HG03457 (cell line): ENCODE data around the gene LGR4.
"Not testable (repeated sequence)": the region's sequence is repeated elsewhere in the genome, so short reads cannot be mapped to it uniquely, and the experiment has no call there.

Experiments
- ATAC-seq: cut with Tn5 transposase; IDR thresholded peaks from one replicate; pipeline ENCODE4 v1.9.1; 2021; ENCODE audit warnings: moderate number of reproducible peaks; ENCODE audit not compliant: unreplicated experiment

The LGR4 gene

DNA sequence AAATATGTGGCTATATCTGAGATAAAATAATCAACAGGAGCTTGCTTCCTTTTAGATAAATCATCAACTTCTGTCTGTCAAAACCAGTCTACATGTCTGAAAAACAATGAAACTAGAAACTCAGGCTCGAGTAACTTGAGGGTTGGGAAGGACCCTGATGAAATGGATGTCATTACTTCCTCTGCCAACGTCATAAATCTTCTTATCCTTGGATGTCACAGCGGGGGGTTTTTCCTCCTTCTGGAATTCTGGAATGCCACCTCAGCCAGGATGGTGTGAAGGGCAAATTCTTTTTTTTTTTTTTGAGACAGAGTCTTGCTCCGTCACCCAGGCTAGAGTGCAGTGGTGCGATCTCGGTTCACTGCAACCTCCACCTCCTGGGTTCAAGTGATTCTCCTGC is 13.4 kb downstream of the LGR4 start:
- ATAC-seq = no peak

DNA sequence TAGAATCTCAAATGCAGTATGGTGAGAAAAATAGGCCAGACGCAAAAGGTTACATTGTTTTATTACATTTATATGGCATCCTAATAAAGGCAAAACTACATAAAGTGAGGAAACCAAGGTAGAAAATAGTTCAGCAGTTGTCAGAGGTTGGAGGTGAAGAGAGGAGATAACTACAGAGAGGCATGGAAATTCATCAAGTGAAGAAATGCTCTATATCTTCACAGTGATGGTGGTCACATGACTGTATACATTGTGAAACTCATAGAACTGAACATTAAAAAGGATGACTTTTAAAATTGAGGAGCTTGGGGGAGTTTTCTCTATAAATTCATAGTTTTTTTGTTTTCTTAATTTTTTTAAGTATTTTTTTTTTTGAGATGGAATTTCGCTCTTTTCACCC is 14.4 kb downstream of the LGR4 start:
- ATAC-seq = no peak

DNA sequence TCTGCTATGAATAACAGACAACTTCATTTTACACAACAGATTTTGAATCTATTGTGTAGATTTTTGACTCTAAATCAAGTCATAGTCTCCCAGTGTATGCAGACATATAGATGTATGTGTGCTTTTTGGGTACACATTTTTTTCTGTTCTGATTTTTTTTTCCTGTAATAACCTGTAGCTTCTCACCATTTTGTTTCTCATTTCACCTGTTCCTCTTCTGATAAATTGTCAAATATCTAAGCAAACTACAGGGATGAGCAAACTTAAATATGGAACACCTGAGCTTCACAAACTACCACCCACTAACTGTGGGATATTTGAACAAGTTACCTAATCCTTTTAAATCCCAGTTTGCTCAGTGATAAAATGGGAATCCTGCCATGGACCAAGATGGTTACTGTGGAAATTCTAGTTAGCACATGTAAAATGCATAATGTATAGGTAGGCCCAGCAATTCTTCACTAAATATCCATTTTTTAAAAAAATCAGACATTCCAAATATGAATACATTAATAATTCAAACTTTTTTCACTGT is 15.7 kb downstream of the LGR4 start:
- no peak for ATAC-seq

DNA sequence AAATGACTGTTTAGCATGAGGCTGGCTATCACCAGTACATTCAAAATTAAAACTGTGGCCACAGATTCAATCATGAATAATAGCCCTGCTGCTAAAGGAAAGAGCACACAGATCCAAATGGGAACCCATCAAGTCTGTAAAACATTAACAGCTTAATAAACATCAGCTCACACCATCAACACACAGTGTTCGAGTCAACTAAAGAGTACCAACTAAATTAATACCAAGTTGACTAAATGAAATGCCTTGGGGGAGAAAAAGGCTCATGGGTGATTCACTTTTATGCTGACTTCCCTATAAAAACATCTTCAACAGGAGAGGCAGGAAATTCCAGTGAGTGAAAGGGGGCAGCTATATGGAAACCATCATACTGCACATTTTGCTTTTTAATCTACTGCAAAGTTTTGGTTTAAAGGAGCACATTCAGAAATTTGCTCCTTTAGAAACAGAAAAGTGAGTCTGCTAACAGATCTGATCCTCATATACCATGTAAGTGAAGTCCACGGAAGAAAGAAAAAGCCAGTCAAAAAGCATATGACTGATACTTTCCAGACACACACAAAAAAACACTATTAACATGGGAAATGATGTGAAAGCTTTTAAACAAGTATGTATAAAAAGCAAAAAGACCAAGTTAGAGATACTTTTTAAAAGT is 16.3 kb downstream of the LGR4 start:
- ATAC-seq = no peak

DNA sequence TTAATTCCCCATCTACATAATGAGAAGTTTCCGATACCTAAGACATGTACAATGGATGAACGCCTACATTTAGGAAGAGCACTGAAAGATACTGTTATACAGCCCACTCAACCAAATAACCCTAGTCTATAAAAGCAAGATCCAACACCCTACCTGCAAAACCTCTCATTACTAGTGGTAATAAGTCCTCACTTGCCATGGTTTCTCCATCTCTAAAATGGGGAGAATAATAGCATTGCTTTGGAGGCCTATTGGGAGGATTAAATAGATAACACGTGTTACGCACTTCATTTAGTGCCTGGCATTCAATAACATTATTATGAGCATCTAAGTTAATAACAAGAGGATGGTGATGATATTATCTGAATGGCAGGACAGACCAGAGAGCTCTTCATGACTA is 16.9 kb downstream of the LGR4 start:
- no peak for ATAC-seq

DNA sequence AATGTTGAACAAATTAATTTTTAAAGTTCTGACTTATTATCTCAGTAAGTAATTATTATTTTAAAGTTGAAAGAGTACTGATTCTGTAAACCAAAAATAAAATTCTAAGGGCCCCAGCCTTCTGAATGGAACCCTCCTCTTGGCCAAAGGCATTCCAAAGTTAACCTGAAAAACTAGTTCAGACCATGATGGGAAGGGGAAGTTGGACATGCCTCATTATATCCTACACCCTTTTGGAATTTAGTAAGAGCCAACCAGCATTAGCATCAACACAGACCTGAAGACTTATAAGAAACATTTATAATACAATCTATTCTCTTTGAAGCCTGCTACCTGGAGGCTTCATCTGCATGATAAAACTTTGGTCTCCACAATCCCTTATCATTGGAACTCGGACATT is 18.9 kb downstream of the LGR4 start:
- no peak for ATAC-seq

DNA sequence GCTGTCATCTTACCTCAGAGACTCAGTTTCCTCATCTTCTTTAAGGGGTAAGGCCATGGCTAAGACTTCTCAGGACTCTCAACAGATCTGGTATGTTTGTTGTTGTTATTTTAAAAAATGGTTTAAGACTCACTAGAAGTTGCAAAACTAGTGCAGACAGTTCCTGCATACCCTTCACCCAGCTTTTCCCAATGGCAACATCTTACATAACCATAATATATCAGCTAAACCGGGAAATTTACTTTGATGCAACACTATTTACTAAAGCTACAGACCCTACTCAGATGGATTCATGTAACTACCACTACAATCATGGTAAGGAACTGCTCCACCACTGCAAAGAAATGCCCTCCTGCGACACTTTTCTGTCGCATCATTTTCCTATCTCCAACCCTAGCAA is 20.4 kb downstream of the LGR4 start:
- ATAC-seq = no peak

DNA sequence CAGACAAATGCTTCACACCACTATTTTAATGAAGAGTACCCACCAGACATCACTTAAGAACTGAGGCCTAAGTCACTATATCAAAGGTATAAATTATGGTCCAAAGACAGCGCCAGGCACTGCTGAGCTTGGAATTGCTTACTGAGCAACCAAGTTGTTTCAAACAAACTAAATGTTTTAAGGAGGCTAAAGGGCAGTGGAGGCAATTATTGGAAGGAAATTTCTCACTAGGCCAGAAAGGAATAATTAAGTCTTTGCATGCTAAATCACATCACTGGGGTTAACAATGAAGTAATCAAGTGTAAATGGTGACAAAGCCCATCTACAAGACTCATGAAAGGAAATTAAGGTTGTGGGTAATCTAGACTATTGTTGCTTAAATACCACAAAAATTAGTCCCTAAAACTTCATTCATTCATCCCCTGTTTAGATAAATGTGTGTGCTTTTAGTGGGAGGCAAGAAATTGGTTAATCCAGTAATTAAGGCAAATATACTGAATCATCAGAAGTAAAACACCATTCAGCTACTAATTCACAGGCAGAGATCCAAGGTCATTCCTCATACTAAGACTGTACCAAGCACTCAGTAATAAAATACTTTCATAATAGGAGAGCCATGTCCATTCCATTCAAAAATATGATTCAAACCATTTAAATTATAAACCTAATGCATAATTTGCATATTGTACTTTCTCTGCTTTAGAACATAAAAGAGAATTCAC is 21.2 kb downstream of the LGR4 start:
- ATAC-seq = no peak

DNA sequence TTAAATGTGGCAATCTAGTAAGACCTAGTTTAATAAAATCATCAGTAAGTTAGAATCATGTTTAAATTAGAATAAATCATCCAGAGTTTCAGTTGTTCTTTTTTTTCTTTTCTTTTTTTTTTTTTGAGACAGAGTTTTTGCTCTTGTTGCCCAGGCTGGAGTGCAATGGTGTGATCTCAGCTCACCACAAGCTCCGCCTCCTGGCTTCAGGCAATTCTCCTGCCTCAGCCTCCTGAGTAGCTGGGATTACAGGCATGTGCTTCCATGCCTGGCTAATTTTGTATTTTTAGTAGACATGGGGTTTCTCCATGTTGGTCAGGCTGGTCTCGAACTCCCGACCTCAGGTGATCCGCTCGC is 24.4 kb downstream of the LGR4 start:
- ATAC-seq = not testable (repeated sequence)

DNA sequence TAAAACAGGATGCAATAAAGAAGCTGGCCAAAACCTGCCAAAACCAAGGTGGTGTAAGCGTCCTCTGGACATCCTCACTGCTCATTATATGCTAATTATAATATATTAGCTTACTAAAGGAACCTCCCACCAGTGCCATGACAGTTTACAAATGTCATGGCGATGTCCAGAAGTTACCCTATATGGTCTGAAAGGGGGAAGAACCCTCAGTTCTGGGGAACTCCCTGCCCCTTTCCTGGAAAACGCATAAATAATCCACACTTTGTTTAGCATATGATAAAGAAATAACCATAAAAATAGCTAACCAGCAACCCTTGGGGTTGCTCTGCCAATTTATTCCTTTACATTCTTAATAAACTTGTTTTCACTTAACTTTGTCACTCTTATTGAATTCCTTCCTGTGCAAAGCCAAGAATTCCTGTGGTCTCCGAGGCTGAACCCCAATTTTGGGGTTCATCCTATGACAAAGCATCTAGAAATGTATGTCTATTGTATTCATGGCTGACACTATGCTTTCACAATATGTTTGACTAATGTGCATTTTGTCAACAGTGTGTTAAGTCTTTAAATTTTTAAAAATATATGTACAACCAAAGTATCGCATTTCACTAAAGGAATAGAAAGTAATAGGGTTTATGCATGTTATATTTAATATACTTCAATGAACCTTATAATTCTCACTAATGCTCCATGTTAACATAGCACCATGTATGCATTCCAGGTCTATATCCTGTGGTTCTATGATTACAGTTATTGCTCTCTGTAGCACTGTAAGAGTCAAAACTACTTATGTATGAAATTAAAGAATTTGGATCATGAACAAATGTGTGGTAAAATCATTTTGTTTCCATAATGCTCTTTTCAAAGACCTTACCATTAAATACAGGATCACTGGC is 25.1 kb downstream of the LGR4 start:
- no peak for ATAC-seq

DNA sequence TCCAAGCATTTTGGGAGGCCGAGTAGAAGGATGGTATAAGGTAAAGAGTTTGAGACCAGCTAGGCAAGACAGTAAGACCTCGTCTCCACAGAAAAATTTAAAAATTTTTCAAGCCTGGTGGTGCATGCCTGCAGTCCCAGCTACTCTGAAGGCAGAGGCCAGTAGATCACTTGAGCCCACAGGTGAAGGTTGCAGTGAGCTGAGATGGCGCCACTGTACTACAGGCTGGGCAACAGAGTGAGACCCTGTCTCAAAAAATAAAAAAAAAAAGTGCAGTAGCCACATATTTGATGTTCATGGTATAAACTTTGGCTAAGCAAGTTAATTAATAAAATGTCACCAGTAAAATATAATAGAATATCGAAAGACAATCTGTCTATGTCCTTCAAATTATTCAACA is 27.0 kb downstream of the LGR4 start:
- no peak for ATAC-seq

DNA sequence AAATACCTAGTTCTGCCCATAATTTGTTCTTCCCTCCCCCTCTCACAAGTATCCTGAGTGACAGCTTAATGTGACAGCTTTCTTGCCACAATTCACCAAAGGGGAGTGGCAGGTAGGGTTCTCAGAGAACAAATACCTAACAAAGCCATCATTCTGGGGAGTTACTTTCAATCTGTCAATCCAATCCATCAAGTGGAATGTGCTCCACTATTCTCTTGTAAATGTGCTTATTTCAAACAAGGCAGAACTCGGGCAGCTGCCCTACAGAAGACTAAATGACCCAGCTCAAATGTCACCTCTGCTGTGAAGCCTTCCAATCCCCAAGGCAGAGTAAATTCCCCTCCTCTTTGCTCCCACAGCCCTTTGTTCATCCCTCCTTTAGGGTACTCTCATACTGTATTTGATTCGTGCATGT is 27.8 kb downstream of the LGR4 start:
- ATAC-seq = no peak

DNA sequence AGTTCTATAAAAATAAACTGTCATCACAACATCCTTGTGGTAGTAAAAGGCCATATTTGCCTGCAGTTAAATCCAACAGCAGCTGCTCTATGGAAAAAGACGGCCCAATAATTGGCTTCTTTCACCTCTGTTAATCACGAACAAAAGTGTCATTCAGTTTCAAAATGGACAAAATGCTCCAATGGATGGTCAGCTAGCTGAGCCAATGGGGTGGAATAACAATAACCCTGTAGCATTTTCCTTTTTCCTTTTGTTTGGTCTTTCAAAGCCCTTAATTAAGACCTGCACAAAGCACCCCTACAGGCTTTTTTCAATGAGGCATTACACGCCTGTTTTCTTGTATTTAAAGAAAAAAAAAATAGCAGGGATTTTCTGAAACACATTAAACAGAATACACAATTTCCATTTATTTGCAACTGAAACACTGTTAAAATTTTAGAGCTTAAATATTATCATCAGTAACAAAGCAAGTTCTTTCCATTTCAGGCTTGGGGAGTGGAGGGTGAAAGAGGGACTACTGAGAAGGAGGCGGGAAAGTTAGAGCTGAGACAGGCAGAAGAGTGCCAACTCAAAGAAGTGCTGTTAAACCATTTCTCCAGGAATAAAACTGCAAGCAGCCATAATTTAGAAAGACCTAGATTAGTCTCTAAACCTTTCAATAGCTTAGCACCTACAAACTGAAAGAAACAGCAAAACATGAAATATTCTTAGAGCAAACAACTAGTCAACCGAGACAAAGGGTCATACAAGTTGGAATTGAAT is 28.7 kb downstream of the LGR4 start:
- ATAC-seq = no peak

DNA sequence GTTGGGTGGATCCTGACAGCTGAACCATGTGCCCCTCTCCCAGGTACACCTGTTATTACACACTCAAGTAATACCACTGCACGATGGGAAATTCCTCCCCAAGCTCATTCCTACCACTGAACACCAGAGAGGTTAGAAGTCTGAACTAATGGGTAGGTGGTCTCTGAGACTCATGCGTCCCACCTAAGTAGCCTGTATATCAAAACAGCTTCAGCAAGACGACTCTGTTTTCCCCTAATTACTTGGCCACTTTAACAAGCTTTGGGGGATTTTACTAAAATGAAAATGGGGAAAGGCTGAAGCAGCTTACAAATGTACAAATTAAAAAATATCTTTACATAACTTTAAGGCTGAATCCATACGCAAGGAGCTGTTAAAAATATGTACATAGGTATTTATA is 29.4 kb downstream of the LGR4 start:
- no peak for ATAC-seq

DNA sequence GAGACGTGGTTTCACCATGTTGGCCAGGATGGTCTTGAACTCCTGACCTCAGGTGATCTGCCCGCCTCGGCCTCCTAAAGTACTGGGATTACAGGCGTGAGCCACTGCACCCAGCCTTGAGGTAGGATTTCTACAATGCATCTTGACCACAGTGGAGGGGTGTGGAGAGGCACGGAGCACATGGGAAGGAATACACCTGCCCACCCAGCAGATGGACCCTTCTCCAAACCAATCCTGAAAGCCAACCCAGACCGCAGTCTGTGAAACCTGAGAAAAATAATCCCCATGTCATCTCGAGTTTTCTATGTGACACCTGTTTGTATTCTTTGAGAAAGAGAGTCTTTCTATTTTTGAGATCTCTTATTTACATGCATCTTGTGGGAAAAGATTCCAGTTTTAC is 32.5 kb downstream of the LGR4 start:
- ATAC-seq = no peak

DNA sequence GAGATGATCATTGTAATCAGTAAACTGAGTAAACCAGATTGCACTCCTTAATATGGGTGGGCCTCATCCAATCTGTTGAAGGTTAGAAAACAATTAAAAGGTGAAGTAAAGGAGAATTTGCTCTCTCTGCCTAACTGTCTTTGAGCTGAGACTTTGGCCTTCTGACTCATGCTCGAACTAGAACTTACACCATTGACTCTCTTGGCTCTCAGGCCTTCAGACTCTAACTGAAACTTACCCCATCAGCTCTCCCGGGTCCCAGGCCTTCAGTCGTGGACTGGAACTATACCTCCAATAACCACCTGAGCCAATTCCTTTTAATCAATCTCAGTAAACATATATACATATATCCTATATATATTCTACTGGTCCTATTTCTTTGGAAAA is 34.0 kb downstream of the LGR4 start:
- ATAC-seq = no peak

DNA sequence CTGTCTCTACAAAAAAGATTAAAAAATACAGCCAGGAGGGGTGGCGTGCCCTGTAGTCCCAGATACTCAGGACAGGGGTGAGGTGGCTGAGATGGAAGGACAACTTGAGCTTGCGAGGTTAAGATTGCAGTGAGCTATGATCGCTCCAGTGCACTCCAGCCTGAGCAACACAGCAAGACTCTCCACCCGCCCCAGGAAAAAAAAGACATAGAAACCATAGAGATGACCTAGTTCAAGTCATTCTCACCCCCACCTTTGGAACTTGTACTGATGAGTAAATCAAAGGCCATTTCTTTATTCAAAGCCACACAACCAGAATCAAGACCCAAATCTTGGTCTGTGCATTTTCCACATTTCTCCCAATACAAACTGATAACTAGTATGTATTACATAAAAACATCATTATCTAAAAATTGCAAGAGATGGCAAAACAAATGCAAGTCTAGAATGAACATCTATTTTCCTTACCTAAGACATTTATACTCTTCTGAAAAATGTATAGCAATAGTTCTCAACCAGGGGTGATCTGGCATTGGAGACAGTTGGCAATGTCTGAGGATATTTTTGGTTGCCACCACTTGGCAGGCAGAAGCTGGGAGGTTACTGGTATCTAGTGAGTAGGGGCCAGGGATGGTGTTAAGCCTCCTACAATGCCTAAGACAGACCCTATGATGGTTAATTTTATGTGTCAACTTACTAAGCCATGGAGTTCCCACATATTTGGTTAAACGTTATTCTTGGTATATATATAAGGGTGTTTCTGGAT is 34.6 kb downstream of the LGR4 start:
- ATAC-seq = no peak

DNA sequence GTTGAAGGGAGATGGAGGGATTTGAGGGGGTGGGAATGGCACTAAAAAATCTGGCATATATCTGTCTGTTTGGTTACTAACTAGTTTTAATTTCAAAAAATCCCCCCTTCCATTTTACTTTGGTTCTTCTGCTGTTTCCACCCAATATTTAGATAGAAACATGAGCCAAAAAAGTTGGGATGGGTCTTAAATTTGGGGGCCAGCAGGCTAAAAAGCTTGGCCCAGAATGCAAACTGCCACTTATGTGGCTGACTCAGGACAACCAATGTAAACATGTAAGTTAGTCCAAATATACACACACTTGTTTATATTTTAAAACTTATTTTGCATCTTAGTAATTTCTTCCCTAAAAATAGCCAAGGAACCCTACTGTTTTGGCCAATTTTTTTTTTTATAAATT is 35.7 kb downstream of the LGR4 start:
- ATAC-seq = no peak

DNA sequence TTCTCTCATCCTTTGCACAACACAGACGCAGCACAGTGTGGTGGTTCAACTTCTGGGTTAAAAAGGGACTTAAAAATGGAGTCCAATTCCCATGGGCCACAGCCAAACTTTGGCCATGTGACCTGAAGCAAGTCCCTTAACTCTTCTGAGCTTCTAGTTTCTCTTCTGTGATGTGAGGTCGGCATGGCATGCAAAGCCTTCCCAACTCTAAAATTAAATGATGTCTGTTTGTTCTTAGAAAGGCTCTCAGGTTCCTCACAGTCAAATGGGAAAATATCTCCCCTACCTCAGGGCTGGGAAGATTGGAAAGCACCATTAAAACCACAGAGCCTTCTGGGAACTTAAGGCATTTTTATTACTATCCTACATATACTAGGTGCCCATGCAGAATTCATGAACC is 38.8 kb downstream of the LGR4 start:
- ATAC-seq = no peak

DNA sequence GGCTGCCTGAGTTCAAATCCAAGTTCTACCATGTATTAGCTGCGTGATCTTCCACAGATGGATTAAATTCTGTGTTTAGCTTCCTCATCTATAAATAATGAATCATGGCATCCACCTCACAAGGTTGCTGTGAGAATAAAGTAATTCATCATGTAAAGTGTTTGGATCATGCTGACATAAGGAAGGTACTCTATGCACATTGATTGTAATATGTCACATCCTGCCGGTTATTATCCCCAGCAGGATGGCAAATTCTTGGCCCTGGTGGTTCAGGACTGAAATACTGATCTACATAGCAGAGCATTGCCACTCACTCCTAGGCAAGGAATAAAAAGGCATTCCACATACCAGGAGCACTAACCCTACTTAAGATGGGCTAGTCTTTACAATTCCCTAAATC is 40.8 kb downstream of the LGR4 start:
- ATAC-seq = no peak
